Osteocyte (in vitro differentiated cells): ENCODE data around the gene KIF1A. TPM values are rescaled to one million over a fixed set of nuclear protein-coding genes. Genes with fewer than 3 reads are reported as not detected.

Experiments used
- DNase-seq: peaks from one replicate; pipeline ENCODE4 v3.0.0; 2021; ENCODE audit warnings: mixed read lengths; ENCODE audit not compliant: unreplicated experiment; ENCODE audit errors: extremely low spot score
- H3K27ac Mint-ChIP-seq: one replicate; pipeline ENCODE4 v1.8.0; 2021; ENCODE audit warnings: mild to moderate bottlenecking, mixed read lengths; ENCODE audit not compliant: unreplicated experiment
- H3K27me3 Mint-ChIP-seq: one replicate; pipeline ENCODE4 v1.8.0; 2021; ENCODE audit warnings: mixed read lengths; ENCODE audit not compliant: unreplicated experiment
- H3K36me3 Mint-ChIP-seq: one replicate; pipeline ENCODE4 v1.8.0; 2021; ENCODE audit warnings: mixed read lengths; ENCODE audit not compliant: unreplicated experiment
- H3K4me1 Mint-ChIP-seq: one replicate; pipeline ENCODE4 v1.8.0; 2021; ENCODE audit warnings: mixed read lengths; ENCODE audit not compliant: unreplicated experiment
- H3K4me3 Mint-ChIP-seq: one replicate; pipeline ENCODE4 v1.8.0; 2021; ENCODE audit warnings: mild to moderate bottlenecking, moderate library complexity, mixed read lengths; ENCODE audit not compliant: unreplicated experiment
- H3K9me3 Mint-ChIP-seq: one replicate; pipeline ENCODE4 v1.8.0; 2021; ENCODE audit warnings: mixed read lengths; ENCODE audit not compliant: unreplicated experiment
- total RNA-seq: library from RNA; stranded (reverse); gene quantifications from 2 replicates; pipeline ENCODE4 v1.2.1, GENCODE V29; 2021
- TF ChIP-seq, protein P1 (sequence below): fragments of 200-600 bp; sonication (generic); IDR thresholded peaks from 2 replicates; pipeline ENCODE4 v1.5.0; 2021; ENCODE audit warnings: antibody characterized with exemption, mild to moderate bottlenecking, moderate library complexity

The KIF1A gene
- total RNA-seq, 1 donor from 2014 or later = 5.6 TPM

- Mint-ChIP-seq H3K4me1 (no peaks in the 10 kb centered on the region), H3K27me3 (peaks cover 8% of the 10 kb centered on the region), H3K4me3 (no peak overlapping the region), H3K36me3 (no peaks in the 10 kb centered on the region), H3K9me3 (no peaks in the 10 kb centered on the region), H3K27ac (no peak overlapping the region)
- DNase-seq = no peak
- TF ChIP-seq, protein P1, sequence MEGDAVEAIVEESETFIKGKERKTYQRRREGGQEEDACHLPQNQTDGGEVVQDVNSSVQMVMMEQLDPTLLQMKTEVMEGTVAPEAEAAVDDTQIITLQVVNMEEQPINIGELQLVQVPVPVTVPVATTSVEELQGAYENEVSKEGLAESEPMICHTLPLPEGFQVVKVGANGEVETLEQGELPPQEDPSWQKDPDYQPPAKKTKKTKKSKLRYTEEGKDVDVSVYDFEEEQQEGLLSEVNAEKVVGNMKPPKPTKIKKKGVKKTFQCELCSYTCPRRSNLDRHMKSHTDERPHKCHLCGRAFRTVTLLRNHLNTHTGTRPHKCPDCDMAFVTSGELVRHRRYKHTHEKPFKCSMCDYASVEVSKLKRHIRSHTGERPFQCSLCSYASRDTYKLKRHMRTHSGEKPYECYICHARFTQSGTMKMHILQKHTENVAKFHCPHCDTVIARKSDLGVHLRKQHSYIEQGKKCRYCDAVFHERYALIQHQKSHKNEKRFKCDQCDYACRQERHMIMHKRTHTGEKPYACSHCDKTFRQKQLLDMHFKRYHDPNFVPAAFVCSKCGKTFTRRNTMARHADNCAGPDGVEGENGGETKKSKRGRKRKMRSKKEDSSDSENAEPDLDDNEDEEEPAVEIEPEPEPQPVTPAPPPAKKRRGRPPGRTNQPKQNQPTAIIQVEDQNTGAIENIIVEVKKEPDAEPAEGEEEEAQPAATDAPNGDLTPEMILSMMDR = no peak
Observed at GRCh38 chr2:240793313-240794177, 26.5 kb downstream of the KIF1A start.

DNA sequence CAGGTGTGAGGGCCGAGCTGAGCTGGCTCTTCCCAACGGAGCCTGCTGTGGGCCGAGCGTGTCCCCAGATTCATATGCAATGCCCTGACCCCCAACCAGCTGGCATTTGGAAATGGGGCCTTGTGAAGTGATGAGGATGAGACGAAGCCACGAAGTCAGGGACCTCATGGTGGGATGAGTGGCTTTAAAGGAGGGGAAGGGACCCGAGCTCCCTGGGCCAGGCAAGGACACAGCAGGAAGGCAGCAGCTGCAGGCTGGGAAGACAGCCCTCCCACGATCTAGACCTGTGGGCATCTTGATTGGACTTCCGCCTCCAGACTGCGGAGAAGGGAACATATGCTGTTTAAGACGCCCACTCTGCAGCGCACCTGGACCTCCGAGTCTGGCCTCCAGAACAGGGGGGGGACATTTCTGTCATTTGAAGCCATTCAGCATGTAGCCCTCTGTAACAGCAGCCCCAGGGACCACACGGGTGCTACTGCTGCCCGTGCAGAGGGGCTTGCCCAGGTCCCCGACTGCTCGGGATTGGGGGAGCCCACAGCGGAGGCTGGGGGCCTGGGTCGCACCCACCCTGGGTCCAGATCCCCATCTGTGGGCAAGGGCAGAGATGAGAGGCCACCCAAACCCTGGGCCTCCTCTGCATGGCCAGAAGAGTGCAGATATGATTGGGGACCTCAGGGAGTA is 27.2 kb downstream of the KIF1A start:
- Mint-ChIP-seq H3K4me1 (no peaks in the 10 kb centered on the region), H3K9me3 (no peaks in the 10 kb centered on the region), H3K36me3 (no peaks in the 10 kb centered on the region), H3K4me3 (no peak overlapping the region), H3K27ac (no peak overlapping the region), H3K27me3 (peaks cover 8% of the 10 kb centered on the region)
- DNase-seq = no peak
- TF ChIP-seq, protein P1 = no peak

DNA sequence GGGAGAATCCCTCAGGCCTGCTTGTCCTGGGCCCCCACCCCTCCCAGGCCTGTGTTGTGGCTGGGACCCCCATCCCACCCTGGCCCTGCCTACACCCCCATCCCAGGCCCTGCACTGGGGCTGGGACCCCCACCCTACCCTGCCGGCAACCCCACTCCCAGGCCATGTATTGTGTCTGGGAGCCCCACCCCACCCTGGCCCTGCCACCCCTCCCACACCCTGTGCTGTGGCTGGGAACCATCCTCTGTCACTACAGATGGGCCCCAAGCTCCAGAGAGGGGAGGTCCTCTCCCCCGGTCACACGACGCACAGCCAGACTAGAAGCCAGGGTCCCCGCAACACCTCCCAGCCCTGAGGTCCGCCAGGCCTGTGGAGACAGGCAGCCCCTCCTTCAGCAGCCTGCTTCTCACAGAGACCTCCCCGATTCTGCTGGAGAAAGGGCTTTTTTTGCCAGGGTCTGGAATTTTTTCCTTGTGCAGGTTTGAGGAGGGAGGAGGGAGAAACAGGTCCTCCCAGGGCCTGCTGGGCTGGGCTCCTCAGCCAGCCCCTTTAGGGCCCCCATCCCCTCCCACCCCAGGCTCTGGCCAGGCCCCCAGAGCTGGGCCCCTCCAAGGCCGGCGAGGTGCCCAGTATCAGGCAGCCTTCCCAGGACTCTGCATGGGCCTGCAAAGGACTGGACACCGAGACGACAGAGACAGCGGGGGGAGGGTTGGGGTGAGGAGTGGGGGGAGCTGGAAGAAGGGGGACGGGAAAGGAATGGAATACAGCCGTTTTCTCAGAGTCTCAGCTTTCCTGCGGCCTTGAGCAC is 28.0 kb downstream of the KIF1A start:
- no peak overlapping the region for H3K27ac Mint-ChIP-seq
- no peaks in the 10 kb centered on the region for H3K4me1 Mint-ChIP-seq
- no peaks in the 10 kb centered on the region for H3K9me3 Mint-ChIP-seq
- no peak for DNase-seq
- TF ChIP-seq, protein P1 = no peak
- H3K36me3 Mint-ChIP-seq = no peaks in the 10 kb centered on the region
- H3K27me3 Mint-ChIP-seq = peaks cover 8% of the 10 kb centered on the region
- no peak overlapping the region for H3K4me3 Mint-ChIP-seq

DNA sequence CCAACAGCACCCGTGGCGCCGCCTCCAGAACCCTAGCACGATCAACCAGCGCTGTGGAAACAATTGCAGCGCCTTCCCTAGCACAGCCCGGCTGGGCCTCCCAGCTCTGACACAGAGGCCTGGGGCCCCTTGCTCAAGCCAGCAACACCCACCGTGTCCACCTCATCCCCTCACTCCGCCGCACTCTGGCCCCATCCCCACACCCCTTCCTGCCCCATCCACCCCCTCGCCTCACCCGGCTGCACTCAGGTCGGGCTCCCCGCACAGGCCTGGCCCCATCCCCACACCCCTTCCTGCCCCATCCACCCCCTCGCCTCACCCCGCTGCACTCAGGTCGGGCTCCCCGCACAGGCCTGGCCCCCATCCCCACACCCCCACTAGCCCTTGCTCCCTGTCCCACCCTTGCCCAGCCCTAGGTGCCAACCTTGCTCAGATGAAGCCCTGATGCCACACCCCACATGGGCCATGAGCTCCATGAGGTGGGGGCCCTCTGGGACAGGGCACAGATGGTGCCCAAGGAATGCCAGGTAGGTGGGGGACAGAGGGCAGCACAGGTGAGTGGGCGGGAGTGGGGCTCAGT is 28.7 kb downstream of the KIF1A start:
- H3K36me3 Mint-ChIP-seq = no peaks in the 10 kb centered on the region
- no peak overlapping the region for H3K27ac Mint-ChIP-seq
- H3K9me3 Mint-ChIP-seq = no peaks in the 10 kb centered on the region
- H3K4me3 Mint-ChIP-seq = no peak overlapping the region
- no peaks in the 10 kb centered on the region for H3K4me1 Mint-ChIP-seq
- peaks cover 8% of the 10 kb centered on the region for H3K27me3 Mint-ChIP-seq
- DNase-seq = no peak
- TF ChIP-seq, protein P1 = no peak
